HUES6 (cell line): ENCODE data around the gene YIPF3.
A peak's percentile ranks its signal among the peaks of the same experiment; 100 is the strongest.

Experiments
- H3K27ac ChIP-seq: 2 replicates; pipeline ENCODE4 v1.7.0; 2013; ENCODE audit warnings: low read depth, mild to moderate bottlenecking, low read length, inconsistent platforms
- H3K27me3 ChIP-seq: 2 replicates; pipeline ENCODE4 v1.6.1; 2013; ENCODE audit warnings: low read length; ENCODE audit not compliant: control insufficient read depth, insufficient read depth
- H3K36me3 ChIP-seq: 2 replicates; pipeline ENCODE4 v1.6.1; 2013; ENCODE audit warnings: low read length; ENCODE audit not compliant: control insufficient read depth, insufficient read depth
- H3K4me1 ChIP-seq: 2 replicates; pipeline ENCODE4 v1.6.1; 2013; ENCODE audit warnings: low read length; ENCODE audit not compliant: control insufficient read depth, insufficient read depth
- H3K4me3 ChIP-seq: 2 replicates; pipeline ENCODE4 v1.5.1; 2013; ENCODE audit warnings: low read depth, low read length
- H3K9ac ChIP-seq: one replicate; pipeline ENCODE4 v1.6.1; 2013; ENCODE audit warnings: mild to moderate bottlenecking, low read length
- H3K9me3 ChIP-seq: 2 replicates; pipeline ENCODE4 v1.6.1; 2013; ENCODE audit warnings: low read depth, low read length; ENCODE audit not compliant: control insufficient read depth, insufficient read depth

YIPF3 gene

DNA sequence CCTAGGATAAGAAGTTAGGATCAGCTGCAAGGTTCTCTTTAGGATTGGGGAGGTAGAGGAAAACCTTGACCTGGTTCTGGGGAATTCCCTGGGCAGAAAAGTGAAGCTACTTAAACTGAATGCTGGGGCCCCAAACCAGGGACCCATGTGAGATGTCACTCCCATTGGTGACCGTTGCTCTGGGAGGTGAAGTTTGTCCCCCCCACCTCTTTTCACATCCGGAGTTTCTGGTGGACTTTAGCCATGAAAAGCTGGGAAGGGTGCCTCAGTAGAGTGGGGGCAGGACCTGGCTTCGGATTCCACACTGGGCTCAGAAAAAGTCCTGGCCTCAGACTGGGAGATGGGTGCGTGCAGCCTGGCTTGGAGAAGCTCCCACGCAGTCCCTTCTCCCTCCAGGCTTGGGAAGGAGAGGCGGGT, 26.2 kb downstream of the YIPF3 start:
- Histone ChIP-seq H3K4me1 (peaks cover 27% of the 10 kb centered on the region), H3K9me3 (no peaks in the 10 kb centered on the region), H3K27ac (no peak overlapping the region), H3K4me3 (no peak overlapping the region), H3K9ac (no peak overlapping the region), H3K36me3 (peaks cover 2% of the 10 kb centered on the region; the same call in 1 of the 2 replicates), H3K27me3 (no peaks in the 10 kb centered on the region)

- Histone ChIP-seq H3K27me3 (no peaks in the 10 kb centered on the region), H3K9me3 (no peaks in the 10 kb centered on the region), H3K36me3 (peaks cover 6% of the 10 kb centered on the region; the same call in 1 of the 2 replicates), H3K9ac (no peak overlapping the region), H3K4me3 (no peak overlapping the region), H3K27ac (no peak overlapping the region), H3K4me1 (peaks cover 18% of the 10 kb centered on the region)
Observed at GRCh38 chr6:43489277-43490072, 27.3 kb downstream of the YIPF3 start.

- Histone ChIP-seq H3K4me1 (peaks cover 18% of the 10 kb centered on the region), H3K9ac (peak overlapping the region; percentile 28), H3K27me3 (no peaks in the 10 kb centered on the region), H3K27ac (no peak overlapping the region), H3K4me3 (no peak overlapping the region), H3K9me3 (no peaks in the 10 kb centered on the region), H3K36me3 (peaks cover 6% of the 10 kb centered on the region; the same call in 1 of the 2 replicates)
Observed at GRCh38 chr6:43488667-43489276, 28.0 kb downstream of the YIPF3 start.

- peaks cover 30% of the 10 kb centered on the region for H3K4me1 ChIP-seq
- H3K4me3 ChIP-seq, result no peak overlapping the region
- H3K9ac ChIP-seq, result peak overlapping the region; percentile 5
- H3K36me3 ChIP-seq, result peaks cover 6% of the 10 kb centered on the region; the same call in 1 of the 2 replicates
- no peaks in the 10 kb centered on the region for H3K27me3 ChIP-seq
- H3K27ac ChIP-seq, result no peak overlapping the region
- H3K9me3 ChIP-seq, result no peaks in the 10 kb centered on the region
Observed at GRCh38 chr6:43481591-43482236, 35.0 kb downstream of the YIPF3 start.

GRCh38 chr6:43481075-43481474, 35.7 kb downstream of the YIPF3 start:
- Histone ChIP-seq H3K9ac (no peak overlapping the region), H3K9me3 (no peaks in the 10 kb centered on the region), H3K4me3 (no peak overlapping the region), H3K27me3 (no peaks in the 10 kb centered on the region), H3K36me3 (peaks cover 6% of the 10 kb centered on the region; the same call in 1 of the 2 replicates), H3K4me1 (peaks cover 32% of the 10 kb centered on the region), H3K27ac (no peak overlapping the region)

DNA sequence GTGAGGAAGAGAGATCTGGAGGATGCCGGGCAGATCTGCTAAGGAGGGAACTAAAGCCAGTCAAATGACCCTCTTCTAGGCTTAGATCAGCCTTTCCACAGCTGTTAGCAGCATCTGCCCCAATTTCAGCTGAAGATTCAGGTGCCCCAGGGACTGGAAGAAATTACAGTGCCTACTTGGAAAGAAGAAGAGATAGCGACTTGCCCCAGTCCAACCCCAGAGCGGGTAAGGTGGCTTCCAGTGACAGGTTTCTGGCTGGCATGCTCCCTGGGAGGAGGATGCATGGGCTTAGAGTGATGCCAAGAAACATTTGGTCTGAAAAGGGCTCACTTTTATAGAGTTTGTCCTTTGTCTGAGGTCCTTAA, 38.7 kb downstream of the YIPF3 start:
- Histone ChIP-seq H3K9me3 (no peaks in the 10 kb centered on the region), H3K27me3 (no peaks in the 10 kb centered on the region), H3K4me3 (peak overlapping the region; percentile 71), H3K27ac (peak overlapping the region; percentile 70; the same call in 1 of the 2 replicates), H3K36me3 (no peaks in the 10 kb centered on the region), H3K4me1 (peaks cover 32% of the 10 kb centered on the region), H3K9ac (peak overlapping the region; percentile 78)

DNA sequence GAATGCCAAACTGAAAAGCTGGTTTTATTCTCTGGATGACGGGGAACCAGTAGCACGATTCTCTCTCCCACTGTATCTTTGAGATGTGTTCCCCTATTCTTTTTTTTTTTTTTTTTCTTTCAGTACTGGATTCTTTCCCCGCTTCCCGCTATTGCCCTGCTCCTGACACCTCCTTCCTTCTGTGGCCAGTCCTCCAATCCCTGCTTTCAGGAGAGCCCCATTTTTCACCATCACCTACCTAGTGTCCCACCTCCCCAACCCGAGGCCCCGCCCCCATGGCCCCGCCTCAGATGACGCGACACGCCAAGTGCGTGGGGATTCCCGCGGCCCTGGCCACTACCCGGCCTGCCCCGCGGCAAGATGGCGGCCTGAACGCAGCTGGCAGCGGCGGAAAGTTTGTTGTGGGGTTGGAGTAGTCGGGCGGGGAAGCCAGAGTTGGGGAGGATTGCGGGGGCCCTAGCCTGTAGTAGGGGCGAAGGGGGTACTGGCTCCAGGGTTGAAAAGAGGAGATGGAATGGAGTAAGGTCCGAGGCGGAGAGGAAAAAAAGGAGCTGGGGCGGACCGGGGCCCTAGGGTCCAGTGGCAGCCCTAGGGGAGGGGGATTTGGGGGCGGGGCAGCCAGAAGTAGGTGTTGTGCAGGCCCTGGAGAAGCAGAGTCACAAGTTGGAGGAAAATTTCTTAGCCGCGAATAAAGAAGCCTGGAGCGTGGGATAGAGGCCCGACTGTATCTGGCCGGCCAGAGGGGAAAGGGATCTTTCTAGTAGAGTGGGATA, 39.3 kb downstream of the YIPF3 start, which contains the start of gene TJAP1:
Gene TJAP1 (plus strand): TSS at position 336 of the 773 bp plus-strand sequence. CDS start 21,432 bp downstream, outside the sequence.
- Histone ChIP-seq H3K36me3 (no peaks in the 10 kb centered on the region), H3K9ac (peak within 1 kb of the TSS; percentile 78), H3K4me1 (peaks cover 30% of the 10 kb centered on the region), H3K4me3 (peak within 1 kb of the TSS; percentile 71), H3K27ac (peak within 1 kb of the TSS; percentile 70), H3K27me3 (no peaks in the 10 kb centered on the region), H3K9me3 (no peaks in the 10 kb centered on the region)

- H3K4me3 ChIP-seq, result peak overlapping the region; percentile 71
- no peaks in the 10 kb centered on the region for H3K27me3 ChIP-seq
- no peaks in the 10 kb centered on the region for H3K9me3 ChIP-seq
- peaks cover 24% of the 10 kb centered on the region for H3K4me1 ChIP-seq
- no peaks in the 10 kb centered on the region for H3K36me3 ChIP-seq
- H3K9ac ChIP-seq, result peak overlapping the region; percentile 46
- no peak overlapping the region for H3K27ac ChIP-seq
Observed at GRCh38 chr6:43476746-43477145, 40.0 kb downstream of the YIPF3 start.

GRCh38 chr6:43475516-43475915, 41.2 kb downstream of the YIPF3 start:
- Histone ChIP-seq H3K4me1 (peaks cover 15% of the 10 kb centered on the region), H3K4me3 (no peak overlapping the region), H3K27me3 (no peaks in the 10 kb centered on the region), H3K36me3 (no peaks in the 10 kb centered on the region), H3K9ac (no peak overlapping the region), H3K27ac (no peak overlapping the region), H3K9me3 (no peaks in the 10 kb centered on the region)

DNA sequence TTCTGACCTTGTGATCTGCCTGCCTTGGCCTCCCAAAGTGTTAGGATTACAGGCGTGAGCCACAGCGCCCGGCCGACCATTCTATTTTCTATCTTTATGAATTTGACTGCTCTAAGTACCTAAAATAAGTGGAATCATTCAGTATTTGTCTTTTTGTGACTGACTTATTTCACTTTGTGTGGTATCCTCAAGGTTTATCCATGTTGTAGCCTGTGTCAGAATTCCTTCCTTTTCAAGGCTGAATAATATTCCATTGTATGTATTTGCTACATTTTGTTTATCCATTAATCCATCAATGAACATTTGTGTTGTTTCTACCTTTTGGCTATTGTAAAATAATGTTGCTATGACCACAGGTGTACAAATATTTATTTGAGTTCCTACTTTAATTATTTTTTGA, 44.2 kb downstream of the YIPF3 start:
- Histone ChIP-seq H3K36me3 (no peaks in the 10 kb centered on the region), H3K27me3 (no peaks in the 10 kb centered on the region), H3K9me3 (no peaks in the 10 kb centered on the region), H3K27ac (no peak overlapping the region), H3K9ac (no peak overlapping the region), H3K4me3 (no peak overlapping the region), H3K4me1 (peaks cover 25% of the 10 kb centered on the region)
